Vagina (tissue), 2 donors: ENCODE data around the gene SIGLEC15. TPM values are rescaled to one million over a fixed set of nuclear protein-coding genes. Genes with fewer than 3 reads are reported as not detected.

Source experiments
- DNase-seq, 2 donors: peaks; one replicate each; pipeline ENCODE4 v3.0.0-alpha.2; 2017; ENCODE audit errors: extremely low spot score in 2 of 2
- H3K27ac ChIP-seq: fragments of 200-600 bp; sonication (generic); one replicate; pipeline ENCODE4 v1.5.1; 2019
- H3K27me3 ChIP-seq: fragments of 200-600 bp; sonication (generic); one replicate; pipeline ENCODE4 v1.5.1; 2019
- H3K36me3 ChIP-seq, 2 donors: fragments of 200-600 bp; sonication (generic); one replicate each; pipeline ENCODE4 v1.5.1; 2017 to 2019
- H3K4me1 ChIP-seq: fragments of 200-600 bp; sonication (generic); one replicate; pipeline ENCODE4 v1.5.1; 2019
- H3K4me3 ChIP-seq, 2 donors: fragments of 200-600 bp; sonication (generic); 1 replicate in 1 of 2; 2 replicates in 1 of 2; pipeline ENCODE4 v1.5.1; 2016 to 2019
- H3K9me3 ChIP-seq: fragments of 200-600 bp; sonication (generic); one replicate; pipeline ENCODE4 v1.5.1; 2019
- CTCF ChIP-seq, 3 experiments: fragments of 450-650 bp in 2 of 3; fragments of 200-600 bp in 1 of 3; sonication (generic) in 1 of 3; IDR thresholded peaks; one replicate each; pipeline ENCODE4 v1.5.1; 2017 to 2019; ENCODE audit warnings: antibody characterized with exemption in 3 of 3, mild to moderate bottlenecking in 2 of 3, moderate library complexity in 2 of 3
- POLR2A ChIP-seq, 2 donors: fragments of 450-650 bp; IDR thresholded peaks; one replicate each; pipeline ENCODE4 v1.6.1; 2017; ENCODE audit warnings: antibody characterized with exemption in 2 of 2, mild to moderate bottlenecking in 2 of 2, moderate library complexity in 2 of 2
- POLR2AphosphoS5 ChIP-seq, 2 donors: sonication (generic); formaldehyde crosslinking; IDR thresholded peaks; one replicate each; pipeline ENCODE4 v1.9.0; 2017; ENCODE audit warnings: antibody characterized with exemption in 2 of 2, mild to moderate bottlenecking in 2 of 2, low read depth in 1 of 2; ENCODE audit not compliant: insufficient read depth in 1 of 2
- intact Hi-C: fragments of 100-400 bp; cut with DNase I; formaldehyde crosslinking; loops from one replicate; pipeline ENCODE4 v1.15.1; 2023
- total RNA-seq: library from RNA; depleted of rRNA; stranded (reverse); fragments of >200 nt; gene quantifications from one replicate; pipeline ENCODE4 v1.2.3, GENCODE V29; 2016

The SIGLEC15 gene
- total RNA-seq, 1 donor from 2014 or later: not detected

GRCh38 chr18:45836242-45837205, 11.0 kb downstream of the SIGLEC15 start:
- H3K27me3 ChIP-seq: peaks cover 4% of the 10 kb centered on the region
- H3K27ac ChIP-seq: no peak overlapping the region
- H3K4me1 ChIP-seq: peaks cover 18% of the 10 kb centered on the region
- no peak overlapping the region for H3K4me3 ChIP-seq
- no peaks in the 10 kb centered on the region for H3K36me3 ChIP-seq
- no peaks in the 10 kb centered on the region for H3K9me3 ChIP-seq
- TF ChIP-seq POLR2AphosphoS5 (IDR thresholded peaks at IDR 0.05; ENCODE audit: insufficient read depth in 1 of 2, low read depth in 1 of 2) (no peak), CTCF (IDR thresholded peaks at IDR 0.05) (no peak), POLR2A (IDR thresholded peaks at IDR 0.05) (no peak)
- peak in 1 of 2 donors; percentile 80 for DNase-seq
- intact Hi-C loops: no loop called here

GRCh38 chr18:45837283-45838070, 12.0 kb downstream of the SIGLEC15 start:
- H3K9me3 ChIP-seq: no peaks in the 10 kb centered on the region
- H3K36me3 ChIP-seq: no peaks in the 10 kb centered on the region
- no peak for DNase-seq
- TF ChIP-seq POLR2AphosphoS5 (IDR thresholded peaks at IDR 0.05; ENCODE audit: insufficient read depth in 1 of 2, low read depth in 1 of 2): no peak
- no peak for TF ChIP-seq CTCF (IDR thresholded peaks at IDR 0.05)
- TF ChIP-seq POLR2A (IDR thresholded peaks at IDR 0.05): no peak
- H3K4me1 ChIP-seq: peaks cover 18% of the 10 kb centered on the region
- intact Hi-C loops: no loop called here
- H3K27me3 ChIP-seq: peaks cover 4% of the 10 kb centered on the region
- peak overlapping the region; percentile 7 to 36 for H3K4me3 ChIP-seq
- no peak overlapping the region for H3K27ac ChIP-seq

GRCh38 chr18:45838302-45839070, 13.0 kb downstream of the SIGLEC15 start:
- Histone ChIP-seq H3K27me3 (peaks cover 4% of the 10 kb centered on the region), H3K36me3 (no peaks in the 10 kb centered on the region), H3K9me3 (no peaks in the 10 kb centered on the region), H3K27ac (no peak overlapping the region), H3K4me3 (peak overlapping the region; percentile 4 to 36), H3K4me1 (peaks cover 18% of the 10 kb centered on the region)
- TF ChIP-seq POLR2A (IDR thresholded peaks at IDR 0.05): no peak
- no peak for TF ChIP-seq CTCF (IDR thresholded peaks at IDR 0.05)
- no peak for DNase-seq
- intact Hi-C loops: no loop called here

- no peaks in the 10 kb centered on the region for H3K9me3 ChIP-seq
- DNase-seq: peak in 1 of 2 donors; percentile 78
- TF ChIP-seq POLR2AphosphoS5 (IDR thresholded peaks at IDR 0.05; ENCODE audit: insufficient read depth in 1 of 2, low read depth in 1 of 2): no peak
- no peak overlapping the region for H3K4me3 ChIP-seq
- peaks cover 4% of the 10 kb centered on the region for H3K27me3 ChIP-seq
- H3K27ac ChIP-seq: no peak overlapping the region
- H3K4me1 ChIP-seq: peaks cover 18% of the 10 kb centered on the region
- H3K36me3 ChIP-seq: no peaks in the 10 kb centered on the region
- intact Hi-C loops: no loop called here
Measured at GRCh38 chr18:45839414-45840395, 14.2 kb downstream of the SIGLEC15 start.
